ENCODE measurements around the gene APBA1.

The APBA1 gene

GRCh38 chr9:69431203-69431602 is 241.0 kb downstream of the APBA1 start:
- H3K36me3 ChIP-seq (ENCODE audit: insufficient read depth, low read length): peaks cover 3% of the 10 kb centered on the region
- H3K27me3 ChIP-seq (ENCODE audit: control insufficient read depth, insufficient read depth, low read length): no peaks in the 10 kb centered on the region
- no peak overlapping the region for H3K9ac ChIP-seq (ENCODE audit: low read depth, low read length)
- H3K9me3 ChIP-seq (replicated peaks; ENCODE audit: low read length): no peaks in the 10 kb centered on the region
- H3K4me1 ChIP-seq (ENCODE audit: control insufficient read depth, insufficient read depth, low read length): no peaks in the 10 kb centered on the region
- H3K4me2 ChIP-seq (ENCODE audit: low read length): no peak overlapping the region
- no peak overlapping the region for H3K4me3 ChIP-seq (ENCODE audit: low read length)

- no peaks in the 10 kb centered on the region for H3K9me3 ChIP-seq (replicated peaks; ENCODE audit: low read length)
- H3K27me3 ChIP-seq (ENCODE audit: control insufficient read depth, insufficient read depth, low read length): no peaks in the 10 kb centered on the region
- no peaks in the 10 kb centered on the region for H3K4me1 ChIP-seq (ENCODE audit: control insufficient read depth, insufficient read depth, low read length)
- H3K9ac ChIP-seq (ENCODE audit: low read depth, low read length): no peak overlapping the region
- H3K36me3 ChIP-seq (ENCODE audit: insufficient read depth, low read length): peaks cover 3% of the 10 kb centered on the region
- no peak overlapping the region for H3K4me3 ChIP-seq (ENCODE audit: low read length)
- H3K4me2 ChIP-seq (ENCODE audit: low read length): no peak overlapping the region
Observed at GRCh38 chr9:69430206-69430605, 242.0 kb downstream of the APBA1 start.

- H3K4me2 ChIP-seq (ENCODE audit: low read length): no peak overlapping the region
- no peaks in the 10 kb centered on the region for H3K9me3 ChIP-seq (replicated peaks; ENCODE audit: low read length)
- peaks cover 3% of the 10 kb centered on the region for H3K36me3 ChIP-seq (ENCODE audit: insufficient read depth, low read length)
- H3K27me3 ChIP-seq (ENCODE audit: control insufficient read depth, insufficient read depth, low read length): no peaks in the 10 kb centered on the region
- H3K4me1 ChIP-seq (ENCODE audit: control insufficient read depth, insufficient read depth, low read length): no peaks in the 10 kb centered on the region
- H3K4me3 ChIP-seq (ENCODE audit: low read length): no peak overlapping the region
- no peak overlapping the region for H3K9ac ChIP-seq (ENCODE audit: low read depth, low read length)
Observed at GRCh38 chr9:69429281-69429680, 242.9 kb downstream of the APBA1 start.

- H3K4me1 ChIP-seq (ENCODE audit: control insufficient read depth, insufficient read depth, low read length): no peaks in the 10 kb centered on the region
- no peak overlapping the region for H3K9ac ChIP-seq (ENCODE audit: low read depth, low read length)
- peaks cover 3% of the 10 kb centered on the region for H3K36me3 ChIP-seq (ENCODE audit: insufficient read depth, low read length)
- no peak overlapping the region for H3K4me3 ChIP-seq (ENCODE audit: low read length)
- no peaks in the 10 kb centered on the region for H3K9me3 ChIP-seq (replicated peaks; ENCODE audit: low read length)
- H3K27me3 ChIP-seq (ENCODE audit: control insufficient read depth, insufficient read depth, low read length): no peaks in the 10 kb centered on the region
- H3K4me2 ChIP-seq (ENCODE audit: low read length): no peak overlapping the region
Observed at GRCh38 chr9:69428017-69428785, 244.0 kb downstream of the APBA1 start.

- H3K36me3 ChIP-seq (ENCODE audit: insufficient read depth, low read length): peaks cover 3% of the 10 kb centered on the region
- H3K4me1 ChIP-seq (ENCODE audit: control insufficient read depth, insufficient read depth, low read length): no peaks in the 10 kb centered on the region
- no peak overlapping the region for H3K4me3 ChIP-seq (ENCODE audit: low read length)
- H3K27me3 ChIP-seq (ENCODE audit: control insufficient read depth, insufficient read depth, low read length): no peaks in the 10 kb centered on the region
- H3K9ac ChIP-seq (ENCODE audit: low read depth, low read length): no peak overlapping the region
- H3K4me2 ChIP-seq (ENCODE audit: low read length): no peak overlapping the region
- H3K9me3 ChIP-seq (replicated peaks; ENCODE audit: low read length): no peaks in the 10 kb centered on the region
Observed at GRCh38 chr9:69427286-69427685, 244.9 kb downstream of the APBA1 start.

DNA sequence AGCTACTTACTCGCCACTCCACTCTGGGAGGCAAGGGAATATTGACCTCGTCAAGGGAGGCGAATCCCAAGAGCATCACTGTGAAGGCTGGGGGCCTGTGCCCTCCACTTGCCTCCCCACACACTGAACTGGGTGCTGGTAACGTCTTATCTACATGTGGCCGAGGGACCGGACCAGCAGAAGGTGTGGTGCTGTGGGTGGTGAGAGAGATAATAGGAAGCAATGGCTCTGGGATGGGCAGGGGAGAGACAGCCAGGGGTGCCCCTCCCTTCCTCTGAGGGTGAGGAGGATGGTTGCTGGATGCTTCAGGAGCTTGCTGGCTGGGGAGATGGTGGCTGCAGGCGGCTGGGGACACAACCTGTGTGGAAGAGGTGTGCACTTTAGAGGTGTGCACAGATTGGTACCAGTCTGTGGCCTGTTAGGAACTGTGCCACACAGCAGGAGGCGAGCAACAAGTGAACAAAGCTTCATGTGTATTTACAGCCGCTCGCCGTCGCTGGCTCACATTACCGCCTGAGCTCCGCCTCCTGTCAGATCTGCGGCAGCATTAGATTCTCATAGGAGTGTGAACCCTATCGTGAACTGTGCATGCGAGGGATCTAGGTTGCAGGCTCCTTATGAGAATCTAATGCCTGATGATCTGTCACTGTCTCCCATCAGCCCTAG is 246.9 kb downstream of the APBA1 start:
- no peaks in the 10 kb centered on the region for H3K4me1 ChIP-seq (ENCODE audit: control insufficient read depth, insufficient read depth, low read length)
- H3K9ac ChIP-seq (ENCODE audit: low read depth, low read length): no peak overlapping the region
- no peak overlapping the region for H3K4me3 ChIP-seq (ENCODE audit: low read length)
- peaks cover 6% of the 10 kb centered on the region for H3K27me3 ChIP-seq (ENCODE audit: control insufficient read depth, insufficient read depth, low read length)
- no peaks in the 10 kb centered on the region for H3K9me3 ChIP-seq (replicated peaks; ENCODE audit: low read length)
- H3K36me3 ChIP-seq (ENCODE audit: insufficient read depth, low read length): no peaks in the 10 kb centered on the region
- no peak overlapping the region for H3K4me2 ChIP-seq (ENCODE audit: low read length)

DNA sequence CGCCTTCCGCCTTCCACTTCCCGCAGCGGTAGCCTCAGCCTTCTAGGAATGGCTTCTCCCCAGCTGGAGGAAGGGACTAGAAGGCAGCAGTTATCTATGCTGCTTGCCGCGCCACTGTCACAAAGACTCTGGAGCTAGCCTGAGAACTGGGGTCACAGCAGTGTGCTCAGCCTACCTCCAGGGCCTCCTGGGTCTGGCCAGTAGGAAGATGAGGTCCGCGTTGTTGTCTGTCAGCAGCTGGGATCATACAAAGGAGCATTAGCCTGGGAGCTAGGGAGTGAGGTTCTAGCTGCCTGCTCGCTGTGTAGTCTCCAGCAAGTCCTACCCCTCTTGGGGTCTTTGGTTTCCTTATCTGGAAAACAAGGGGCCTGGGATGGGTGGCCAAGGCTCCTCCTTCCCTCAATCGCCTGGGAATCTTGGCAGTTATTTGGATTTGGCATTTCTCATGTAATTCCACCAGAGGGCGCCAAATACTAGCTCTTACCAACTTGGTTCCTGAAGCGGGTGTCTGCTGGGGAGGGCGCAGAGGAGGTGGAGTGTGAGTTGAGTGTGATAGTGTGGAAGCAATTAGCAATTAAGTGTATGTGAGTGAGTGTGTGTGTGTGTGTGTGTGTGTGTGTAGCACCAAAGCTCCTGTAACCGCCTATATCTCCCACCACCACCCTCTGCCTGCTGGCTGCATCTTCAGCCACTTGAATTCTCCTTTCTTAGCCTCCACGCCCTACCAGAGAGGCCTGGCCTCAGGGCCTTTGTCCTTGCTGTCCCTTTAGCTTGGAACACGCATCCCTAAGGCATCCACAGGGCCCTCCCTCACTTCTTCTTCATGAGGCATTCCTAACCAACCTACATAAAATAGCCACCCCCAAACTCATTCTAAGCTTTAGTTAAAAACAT is 250.0 kb downstream of the APBA1 start:
- no peak overlapping the region for H3K4me3 ChIP-seq (ENCODE audit: low read length)
- no peaks in the 10 kb centered on the region for H3K9me3 ChIP-seq (replicated peaks; ENCODE audit: low read length)
- no peaks in the 10 kb centered on the region for H3K4me1 ChIP-seq (ENCODE audit: control insufficient read depth, insufficient read depth, low read length)
- no peaks in the 10 kb centered on the region for H3K36me3 ChIP-seq (ENCODE audit: insufficient read depth, low read length)
- H3K4me2 ChIP-seq (ENCODE audit: low read length): no peak overlapping the region
- no peak overlapping the region for H3K9ac ChIP-seq (ENCODE audit: low read depth, low read length)
- H3K27me3 ChIP-seq (ENCODE audit: control insufficient read depth, insufficient read depth, low read length): peaks cover 6% of the 10 kb centered on the region

GRCh38 chr9:69420611-69421270 is 251.4 kb downstream of the APBA1 start:
- Histone ChIP-seq H3K4me3 (ENCODE audit: low read length) (no peak overlapping the region), H3K36me3 (ENCODE audit: insufficient read depth, low read length) (no peaks in the 10 kb centered on the region), H3K9me3 (replicated peaks; ENCODE audit: low read length) (no peaks in the 10 kb centered on the region), H3K4me1 (ENCODE audit: control insufficient read depth, insufficient read depth, low read length) (no peaks in the 10 kb centered on the region), H3K9ac (ENCODE audit: low read depth, low read length) (no peak overlapping the region), H3K4me2 (ENCODE audit: low read length) (no peak overlapping the region), H3K27me3 (ENCODE audit: control insufficient read depth, insufficient read depth, low read length) (peaks cover 6% of the 10 kb centered on the region)

GRCh38 chr9:69412741-69413150 is 259.4 kb downstream of the APBA1 start:
- H3K27me3 ChIP-seq (ENCODE audit: control insufficient read depth, insufficient read depth, low read length): no peaks in the 10 kb centered on the region

GRCh38 chr9:69411931-69412740 is 260.0 kb downstream of the APBA1 start:
- H3K27me3 ChIP-seq (ENCODE audit: control insufficient read depth, insufficient read depth, low read length): no peaks in the 10 kb centered on the region
- no peaks in the 10 kb centered on the region for H3K9me3 ChIP-seq (replicated peaks; ENCODE audit: low read length)
- H3K4me3 ChIP-seq (ENCODE audit: low read length): no peak overlapping the region
- H3K36me3 ChIP-seq (ENCODE audit: insufficient read depth, low read length): no peaks in the 10 kb centered on the region
- H3K9ac ChIP-seq (ENCODE audit: low read depth, low read length): peak overlapping the region; percentile 50
- H3K4me2 ChIP-seq (ENCODE audit: low read length): peak overlapping the region; percentile 96
- no peaks in the 10 kb centered on the region for H3K4me1 ChIP-seq (ENCODE audit: control insufficient read depth, insufficient read depth, low read length)

More at GRCh38 chr9:69412741-69413150, 259.4 kb downstream of the APBA1 start:
- Histone ChIP-seq H3K4me1 (ENCODE audit: control insufficient read depth, insufficient read depth, low read length) (no peaks in the 10 kb centered on the region), H3K4me3 (ENCODE audit: low read length) (peak overlapping the region; percentile 69), H3K9me3 (replicated peaks; ENCODE audit: low read length) (no peaks in the 10 kb centered on the region), H3K4me2 (ENCODE audit: low read length) (peak overlapping the region; percentile 96), H3K36me3 (ENCODE audit: insufficient read depth, low read length) (no peaks in the 10 kb centered on the region), H3K9ac (ENCODE audit: low read depth, low read length) (peak overlapping the region; percentile 50)

Measured in skeletal muscle satellite cell (primary cell).